Endothelial cell of umbilical vein (primary cell): ENCODE data around the gene KMT5C.

ENCODE experiments used
- EZH2 ChIP-seq: IDR thresholded peaks from 2 replicates; pipeline ENCODE4 v1.6.1; 2012; ENCODE audit warnings: borderline replicate concordance, low read depth, mild to moderate bottlenecking, moderate library complexity, low read length, inconsistent platforms; ENCODE audit not compliant: severe bottlenecking
- MAX ChIP-seq: IDR thresholded peaks from 2 replicates; pipeline ENCODE4 v1.6.1; 2011; ENCODE audit not compliant: insufficient read depth, insufficient read length
- POLR2A ChIP-seq: IDR thresholded peaks from 2 replicates; pipeline ENCODE4 v1.6.1; 2012; ENCODE audit warnings: low read depth, mild to moderate bottlenecking, control low read depth, low read length
- TF ChIP-seq, protein P1 (sequence below), 2 donors: IDR thresholded peaks; 1 replicate in 1 of 2; 2 replicates in 1 of 2; pipeline ENCODE4 v1.5.1; 2011; ENCODE audit warnings: low read length in 2 of 2, mild to moderate bottlenecking in 2 of 2, moderate library complexity in 2 of 2, control low read depth in 1 of 2, inconsistent platforms in 1 of 2, low read depth in 1 of 2; ENCODE audit not compliant: insufficient read depth in 1 of 2; ENCODE audit errors: extremely low read depth in 1 of 2

- TF ChIP-seq, protein P1, sequence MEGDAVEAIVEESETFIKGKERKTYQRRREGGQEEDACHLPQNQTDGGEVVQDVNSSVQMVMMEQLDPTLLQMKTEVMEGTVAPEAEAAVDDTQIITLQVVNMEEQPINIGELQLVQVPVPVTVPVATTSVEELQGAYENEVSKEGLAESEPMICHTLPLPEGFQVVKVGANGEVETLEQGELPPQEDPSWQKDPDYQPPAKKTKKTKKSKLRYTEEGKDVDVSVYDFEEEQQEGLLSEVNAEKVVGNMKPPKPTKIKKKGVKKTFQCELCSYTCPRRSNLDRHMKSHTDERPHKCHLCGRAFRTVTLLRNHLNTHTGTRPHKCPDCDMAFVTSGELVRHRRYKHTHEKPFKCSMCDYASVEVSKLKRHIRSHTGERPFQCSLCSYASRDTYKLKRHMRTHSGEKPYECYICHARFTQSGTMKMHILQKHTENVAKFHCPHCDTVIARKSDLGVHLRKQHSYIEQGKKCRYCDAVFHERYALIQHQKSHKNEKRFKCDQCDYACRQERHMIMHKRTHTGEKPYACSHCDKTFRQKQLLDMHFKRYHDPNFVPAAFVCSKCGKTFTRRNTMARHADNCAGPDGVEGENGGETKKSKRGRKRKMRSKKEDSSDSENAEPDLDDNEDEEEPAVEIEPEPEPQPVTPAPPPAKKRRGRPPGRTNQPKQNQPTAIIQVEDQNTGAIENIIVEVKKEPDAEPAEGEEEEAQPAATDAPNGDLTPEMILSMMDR (IDR thresholded peaks at IDR 0.05; ENCODE audit: extremely low read depth in 1 of 2, insufficient read depth in 1 of 2, low read depth in 1 of 2, low read length in 2 of 2), result no peak
- no peak for TF ChIP-seq MAX
- no peak for TF ChIP-seq POLR2A
- TF ChIP-seq EZH2, result no peak
Observed at GRCh38 chr19:55297267-55297666, 42.4 kb upstream of the KMT5C start.
